Breast epithelium (tissue), 3 donors: ENCODE results near the gene ZCCHC14.

Experiments used
- POLR2A ChIP-seq: fragments of 450-650 bp; IDR thresholded peaks from one replicate; pipeline ENCODE4 v1.6.1; 2016; ENCODE audit warnings: antibody characterized with exemption, mild to moderate bottlenecking, moderate library complexity
- TF ChIP-seq, protein P1 (sequence below), 3 donors: fragments of 450-650 bp; IDR thresholded peaks; one replicate each; pipeline ENCODE4 v1.5.1; 2016 to 2017; ENCODE audit warnings: antibody characterized with exemption in 3 of 3, mild to moderate bottlenecking in 3 of 3, moderate library complexity in 3 of 3

GRCh38 chr16:87380403-87380802, 112.4 kb downstream of the ZCCHC14 start:
- TF ChIP-seq, protein P1, sequence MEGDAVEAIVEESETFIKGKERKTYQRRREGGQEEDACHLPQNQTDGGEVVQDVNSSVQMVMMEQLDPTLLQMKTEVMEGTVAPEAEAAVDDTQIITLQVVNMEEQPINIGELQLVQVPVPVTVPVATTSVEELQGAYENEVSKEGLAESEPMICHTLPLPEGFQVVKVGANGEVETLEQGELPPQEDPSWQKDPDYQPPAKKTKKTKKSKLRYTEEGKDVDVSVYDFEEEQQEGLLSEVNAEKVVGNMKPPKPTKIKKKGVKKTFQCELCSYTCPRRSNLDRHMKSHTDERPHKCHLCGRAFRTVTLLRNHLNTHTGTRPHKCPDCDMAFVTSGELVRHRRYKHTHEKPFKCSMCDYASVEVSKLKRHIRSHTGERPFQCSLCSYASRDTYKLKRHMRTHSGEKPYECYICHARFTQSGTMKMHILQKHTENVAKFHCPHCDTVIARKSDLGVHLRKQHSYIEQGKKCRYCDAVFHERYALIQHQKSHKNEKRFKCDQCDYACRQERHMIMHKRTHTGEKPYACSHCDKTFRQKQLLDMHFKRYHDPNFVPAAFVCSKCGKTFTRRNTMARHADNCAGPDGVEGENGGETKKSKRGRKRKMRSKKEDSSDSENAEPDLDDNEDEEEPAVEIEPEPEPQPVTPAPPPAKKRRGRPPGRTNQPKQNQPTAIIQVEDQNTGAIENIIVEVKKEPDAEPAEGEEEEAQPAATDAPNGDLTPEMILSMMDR (IDR thresholded peaks at IDR 0.05), result no peak
- no peak for TF ChIP-seq POLR2A
